AG08395 (cell line): Measurements from ENCODE around the gene HSF5.

Experiments
- DNase-seq: peaks from one replicate; pipeline ENCODE4 v3.0.0; 2012; ENCODE audit warnings: mixed read lengths, low spot score

The HSF5 gene

DNA sequence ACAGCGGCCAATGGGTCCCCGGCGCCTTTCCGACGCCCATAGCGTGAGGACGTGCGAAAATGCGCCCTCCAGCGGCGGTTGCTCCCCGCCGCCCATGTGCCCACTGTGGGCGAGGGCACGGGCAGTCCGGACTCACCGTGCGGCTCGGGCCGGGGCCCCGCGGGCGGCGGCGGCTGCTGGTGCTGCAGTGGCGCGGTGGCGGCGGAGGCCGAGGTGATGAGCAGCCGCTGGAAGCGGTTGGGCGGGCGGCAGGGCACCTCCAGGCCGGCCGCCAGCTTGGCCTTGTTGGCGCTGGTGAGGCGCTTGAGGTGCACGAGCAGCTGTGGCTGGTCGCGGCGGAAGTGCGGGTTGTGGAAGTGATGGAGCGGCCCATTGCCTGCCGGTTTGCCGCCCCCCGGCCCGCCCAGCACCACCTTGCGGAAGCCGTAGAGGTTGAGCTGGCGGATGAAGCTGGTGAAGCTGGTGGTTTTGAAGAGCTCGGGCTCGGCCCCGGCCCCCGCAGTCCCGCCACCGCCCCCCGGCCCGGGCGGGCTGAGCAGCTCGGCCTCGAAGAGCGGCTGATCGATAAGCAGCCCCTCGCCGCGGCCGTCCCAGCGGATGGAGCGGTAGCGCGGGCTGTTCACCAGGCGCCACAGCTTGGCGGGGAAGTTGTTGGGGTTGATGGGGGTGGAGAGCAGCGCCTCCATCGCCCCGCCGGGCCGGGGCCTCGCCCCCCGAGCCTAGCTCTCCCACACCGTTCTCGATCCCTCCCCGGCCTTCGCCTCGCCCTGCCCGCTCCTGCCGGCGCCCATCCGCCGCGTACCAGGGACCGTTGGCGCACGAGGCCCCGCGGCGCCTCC lies at the start of gene HSF5:
Gene HSF5 (minus strand): TSS at position 820 of the 839 bp plus-strand sequence. CDS start 134 bp downstream, at position 686.
- no peak for DNase-seq

- no peak for DNase-seq
Observed at GRCh38 chr17:58537266-58537665, 49.1 kb upstream of the HSF5 start.

DNA sequence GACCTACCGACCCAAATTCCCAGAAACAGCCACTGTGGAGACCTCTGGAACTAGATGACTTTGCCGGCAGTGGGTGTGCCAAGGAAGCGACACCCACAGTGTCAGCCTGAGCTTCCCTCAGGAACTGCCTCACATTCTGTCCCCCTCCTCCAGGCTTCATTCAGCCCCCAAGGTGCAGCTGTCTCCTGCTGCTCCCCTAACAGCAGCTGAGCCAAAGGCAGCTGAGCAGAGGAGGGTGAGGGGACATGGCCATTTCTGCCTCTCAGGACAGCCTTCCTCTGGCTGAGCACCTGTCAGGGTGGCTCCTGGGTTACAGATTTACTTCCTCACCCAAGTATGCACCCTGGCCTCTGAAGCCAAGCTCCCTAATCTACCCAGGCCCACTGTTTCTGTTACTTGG lies 48.3 kb upstream of the HSF5 start:
- no peak for DNase-seq

GRCh38 chr17:58535431-58535830 lies 47.2 kb upstream of the HSF5 start:
- DNase-seq = peak; percentile 64

DNA sequence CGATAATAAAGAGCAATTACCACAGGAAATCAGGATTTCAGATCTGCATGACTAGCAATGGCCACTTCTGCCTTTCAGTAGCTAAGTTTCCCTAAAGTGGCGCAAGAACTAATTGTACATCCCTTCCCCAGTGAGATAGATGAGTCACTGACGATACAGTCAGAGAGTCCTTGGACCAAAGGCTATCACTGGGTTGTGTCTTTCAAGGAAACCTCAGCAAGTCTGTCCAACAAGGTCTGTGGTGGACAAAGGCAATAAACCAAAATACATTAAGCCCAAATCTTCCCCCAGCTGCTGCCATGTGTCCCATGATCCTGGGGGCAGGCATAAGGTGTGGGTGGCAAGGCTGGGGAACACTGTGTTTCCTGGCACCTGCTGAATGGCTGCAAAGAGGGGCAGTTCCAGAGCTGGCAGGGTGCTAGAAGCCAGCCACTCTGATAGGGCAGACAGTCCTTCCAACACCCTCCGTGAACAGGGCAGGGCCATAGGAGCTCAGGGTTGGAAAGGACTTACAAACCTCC lies 46.8 kb upstream of the HSF5 start:
- DNase-seq = peak; percentile 80

DNA sequence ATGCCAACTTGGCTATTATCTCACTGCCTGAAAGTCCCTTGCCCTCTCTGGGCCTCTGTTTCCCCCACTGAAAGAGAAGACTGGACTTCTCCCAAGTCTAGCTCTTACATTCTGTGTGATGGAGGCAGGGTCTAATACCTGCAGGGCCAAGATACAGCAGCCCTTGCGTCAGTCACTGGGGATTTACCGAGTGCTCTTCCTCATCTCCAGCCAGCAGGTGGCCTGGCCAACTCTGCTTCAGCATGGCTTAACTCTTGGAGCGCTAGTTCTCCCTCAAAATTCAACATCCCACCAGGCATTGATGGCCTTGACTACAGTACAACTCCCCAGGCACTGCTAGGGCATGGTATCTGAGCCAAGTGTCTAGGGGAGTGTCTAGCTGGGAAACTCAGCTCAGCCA lies 46.1 kb upstream of the HSF5 start:
- DNase-seq = no peak

GRCh38 chr17:58533616-58534188 lies 45.5 kb upstream of the HSF5 start:
- no peak for DNase-seq

GRCh38 chr17:58532555-58532951 lies 44.3 kb upstream of the HSF5 start:
- no peak for DNase-seq

- DNase-seq = peak; percentile 67
Observed at GRCh38 chr17:58531661-58532554, 43.7 kb upstream of the HSF5 start.

DNA sequence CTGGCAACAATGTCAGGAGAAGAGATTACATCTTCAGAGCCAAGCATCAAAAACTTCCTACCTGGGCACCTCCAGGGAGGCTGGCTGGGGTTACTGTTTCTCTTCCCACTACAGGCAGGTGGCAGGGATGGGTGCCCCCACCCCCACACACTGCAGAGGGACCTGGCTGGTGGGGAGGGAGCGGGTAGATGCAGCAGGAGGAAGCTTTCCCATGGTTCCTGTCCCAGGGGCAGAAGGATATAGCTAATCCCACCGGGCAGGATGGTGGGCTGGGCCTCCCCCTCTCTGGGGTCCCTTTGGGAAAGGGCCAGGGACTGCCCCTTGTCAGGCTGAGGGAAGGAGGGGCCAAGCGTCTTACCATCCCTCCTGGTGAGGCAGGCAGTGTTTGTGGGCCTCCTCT lies 42.9 kb upstream of the HSF5 start:
- DNase-seq = no peak

DNA sequence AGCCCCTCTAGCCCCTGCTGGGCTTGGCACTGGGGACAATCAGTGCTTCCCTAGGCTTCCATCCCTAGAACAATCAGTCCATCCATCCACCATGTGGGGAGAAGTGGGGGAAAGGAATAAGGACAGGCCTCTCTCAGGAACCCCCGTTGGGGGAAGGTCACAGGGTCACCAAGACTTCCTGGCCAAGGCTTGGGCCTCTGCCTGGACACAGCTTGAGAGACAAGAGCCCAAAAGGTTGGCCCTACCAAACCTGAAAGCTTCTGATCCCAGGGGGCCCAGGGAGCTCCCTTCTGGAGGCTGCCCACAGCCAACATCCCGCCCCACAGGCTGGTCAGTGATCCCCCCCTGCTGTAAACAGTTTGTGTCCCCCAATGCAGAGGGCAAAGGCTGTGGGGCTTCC lies 42.4 kb upstream of the HSF5 start:
- DNase-seq = no peak

- no peak for DNase-seq
Observed at GRCh38 chr17:58529275-58529674, 41.1 kb upstream of the HSF5 start.

- DNase-seq = no peak
Observed at GRCh38 chr17:58528443-58528842, 40.2 kb upstream of the HSF5 start.

GRCh38 chr17:58527949-58528348 lies 39.7 kb upstream of the HSF5 start:
- DNase-seq = no peak

DNA sequence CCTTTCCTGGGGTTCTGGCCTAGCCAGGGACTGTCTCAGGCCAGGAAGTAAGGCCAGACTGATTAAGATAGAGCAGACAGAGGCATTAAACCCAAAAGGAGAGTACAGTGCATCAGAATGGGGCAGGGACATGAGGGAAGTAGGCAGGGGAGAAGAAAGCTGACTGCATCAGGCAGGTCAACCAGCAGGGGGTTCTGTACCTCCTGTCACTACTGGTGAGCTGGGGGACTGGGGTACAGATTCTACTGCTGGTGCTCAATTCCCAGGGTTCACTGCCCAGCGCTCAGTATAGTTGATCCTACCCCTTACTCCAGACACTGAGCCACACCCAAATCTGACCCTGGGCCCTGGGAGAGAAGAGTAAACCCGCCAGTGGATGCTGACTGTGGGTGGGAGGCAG lies 39.1 kb upstream of the HSF5 start:
- no peak for DNase-seq

DNA sequence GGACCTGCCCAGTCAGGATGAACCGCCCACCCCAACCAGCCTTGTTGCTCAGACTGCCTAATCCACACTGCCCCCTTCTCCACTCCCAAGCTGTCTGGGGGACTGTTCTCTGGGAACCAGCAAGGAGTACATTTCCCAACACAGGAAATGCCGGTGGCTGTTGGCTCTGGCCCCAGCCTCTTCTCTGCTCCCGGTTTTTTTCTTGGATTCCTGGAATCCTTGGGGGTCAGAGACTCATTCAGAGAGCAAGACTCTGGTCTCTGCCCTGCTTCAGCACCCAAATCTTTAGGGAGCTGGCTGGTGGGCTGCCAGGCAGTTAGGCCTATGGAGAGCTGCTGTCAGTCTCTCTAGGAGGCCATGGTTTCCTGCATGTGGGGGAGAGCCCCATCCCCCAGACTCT lies 37.0 kb upstream of the HSF5 start:
- DNase-seq = peak; percentile 82

- DNase-seq = no peak
Observed at GRCh38 chr17:58521680-58522079, 33.5 kb upstream of the HSF5 start.

DNA sequence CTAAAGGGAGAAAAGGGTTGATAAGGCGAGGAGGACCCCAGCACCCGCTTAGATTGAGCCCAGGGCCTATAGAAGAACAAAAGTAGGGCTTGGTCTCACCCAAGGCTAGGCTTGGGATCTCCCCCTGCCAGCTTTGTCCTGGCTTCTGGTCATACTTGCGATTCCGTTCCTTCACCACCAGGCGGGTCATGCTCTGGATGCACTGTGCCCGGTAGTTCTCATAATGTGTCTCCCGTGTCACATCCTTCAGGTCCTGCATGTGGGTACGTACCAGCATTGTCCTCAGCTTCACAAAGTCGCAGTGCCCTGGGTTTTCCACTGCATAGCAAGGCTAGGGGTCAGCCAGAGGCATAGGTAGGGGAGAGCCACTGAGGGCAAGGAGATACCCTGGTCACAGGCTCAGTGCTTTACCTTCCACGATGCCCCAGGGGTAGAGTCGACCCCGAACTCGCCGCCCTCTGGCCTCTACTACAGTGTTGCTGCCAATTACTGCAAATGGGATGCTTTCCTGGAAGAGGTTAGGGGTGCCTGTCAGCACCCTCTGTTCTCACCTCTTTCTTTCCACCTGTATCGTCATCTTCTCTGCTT lies 32.7 kb upstream of the HSF5 start:
- no peak for DNase-seq

DNA sequence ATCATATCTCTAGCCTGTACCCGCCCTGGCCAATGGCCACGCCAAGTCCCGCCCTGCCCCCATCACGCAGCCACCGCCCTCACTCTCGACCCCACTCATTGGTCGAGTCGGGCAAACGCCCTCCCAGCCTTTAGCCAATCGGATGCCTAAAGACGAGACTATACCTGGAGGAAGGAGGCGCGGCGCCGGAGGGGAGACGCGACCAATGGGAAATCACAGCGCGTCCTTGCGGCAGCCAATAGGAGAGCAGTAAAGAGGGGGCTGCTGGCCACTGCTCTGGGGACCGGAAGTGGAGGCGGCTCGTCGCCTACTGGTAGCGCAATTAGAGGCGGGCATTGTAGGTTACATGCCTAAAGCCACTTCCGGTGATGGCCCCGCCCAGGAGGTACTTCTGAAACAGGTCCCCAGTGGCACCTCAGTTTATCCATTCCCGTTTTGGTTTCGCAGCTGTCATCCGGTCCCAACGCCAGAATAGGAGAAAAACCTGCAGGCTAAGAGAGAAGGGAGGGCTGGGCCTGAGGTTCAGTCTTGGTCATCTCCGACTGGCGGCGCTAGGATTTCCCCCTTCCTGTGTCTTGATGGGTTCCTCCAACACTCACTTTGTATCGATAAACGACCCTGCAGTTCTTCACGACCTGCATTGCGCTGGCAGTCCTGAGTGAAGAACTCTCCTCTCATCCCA lies 29.9 kb upstream of the HSF5 start:
- peak; percentile 99 for DNase-seq

DNA sequence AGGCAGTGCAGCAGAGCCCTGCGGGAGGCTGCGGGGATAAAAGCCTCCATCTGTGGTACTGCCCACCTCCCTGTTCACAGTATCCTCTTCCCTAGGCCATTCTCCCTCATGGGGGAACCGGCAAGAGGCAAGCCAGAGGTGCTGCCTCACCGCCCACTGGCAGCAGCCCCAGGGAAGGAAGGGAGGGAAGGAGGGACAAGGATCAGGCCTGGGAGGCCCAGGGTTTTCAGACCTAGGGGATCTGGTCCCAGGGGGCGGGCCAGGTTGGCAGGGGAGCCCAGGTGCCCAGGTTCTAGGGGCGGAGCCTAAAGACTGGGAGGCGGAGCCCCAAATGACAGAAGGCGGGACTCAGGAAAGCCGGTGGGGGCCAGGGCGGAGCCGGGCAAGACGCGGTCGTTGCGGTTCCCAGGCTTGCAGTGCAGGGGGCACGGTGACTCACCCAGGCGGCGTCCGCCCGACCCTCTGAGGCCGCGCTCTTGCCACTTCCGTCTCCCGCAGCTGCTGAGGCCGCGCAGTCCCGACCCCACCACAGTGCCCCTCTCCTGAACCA lies 29.2 kb upstream of the HSF5 start:
- no peak for DNase-seq
